ENCODE measurements around the gene FHIT.

FHIT gene

DNA sequence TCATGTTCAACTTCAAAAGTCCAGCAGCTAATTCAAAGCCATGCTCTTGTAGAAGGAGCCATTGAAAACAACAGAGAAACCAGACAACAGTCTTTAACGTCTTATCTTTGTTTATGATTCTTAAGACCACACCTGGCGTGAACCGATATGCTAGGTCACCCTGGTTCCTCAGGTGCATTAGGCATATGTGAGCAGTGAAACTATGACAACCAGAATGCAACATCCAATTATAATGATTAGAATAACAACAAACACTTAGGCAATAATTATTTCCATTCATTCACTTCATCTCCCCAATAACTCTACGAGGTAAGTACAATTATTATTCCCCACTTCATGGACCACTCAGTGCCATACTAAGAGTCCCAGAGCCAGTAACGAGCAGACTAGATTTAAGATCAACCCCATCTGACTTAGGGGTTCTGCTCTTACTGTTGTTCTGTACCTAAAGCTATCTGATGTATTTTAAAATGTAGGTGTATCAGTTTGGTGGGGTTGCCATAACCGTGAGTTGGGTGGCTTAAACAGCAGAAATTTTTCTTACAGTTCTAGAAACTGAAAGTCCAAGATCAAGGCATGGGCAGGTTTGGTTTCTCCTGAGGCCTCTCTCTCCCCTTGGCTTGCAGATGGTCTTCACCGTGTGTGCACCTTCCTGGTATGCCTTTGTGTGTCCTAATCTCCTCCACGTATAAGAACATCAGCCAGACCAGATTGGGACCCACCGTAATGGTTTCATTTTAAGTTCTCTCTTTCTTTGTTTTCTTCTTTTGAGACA lies 1203.6 kb downstream of the FHIT start:
- DNase-seq (ENCODE audit: low spot score): no peak

DNA sequence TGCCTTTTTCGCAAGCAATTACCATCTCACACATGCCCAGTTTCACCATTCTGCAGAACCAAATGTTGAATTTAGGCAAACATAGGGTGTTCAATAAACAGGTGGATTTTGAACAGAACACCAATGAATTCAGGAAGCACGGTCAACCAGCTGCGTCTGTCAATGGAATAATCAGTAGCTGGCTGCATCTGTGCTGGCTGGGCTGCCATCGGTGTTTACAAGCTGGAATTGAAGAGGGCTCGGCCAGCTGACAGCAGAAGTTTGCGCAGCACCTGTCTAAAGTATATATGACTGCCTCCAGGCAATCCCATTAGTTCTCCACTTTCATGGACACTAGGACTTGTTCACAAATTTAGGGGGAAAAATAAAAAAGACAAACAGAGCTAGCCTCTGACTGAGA lies 1205.0 kb downstream of the FHIT start:
- DNase-seq (ENCODE audit: low spot score): no peak

DNA sequence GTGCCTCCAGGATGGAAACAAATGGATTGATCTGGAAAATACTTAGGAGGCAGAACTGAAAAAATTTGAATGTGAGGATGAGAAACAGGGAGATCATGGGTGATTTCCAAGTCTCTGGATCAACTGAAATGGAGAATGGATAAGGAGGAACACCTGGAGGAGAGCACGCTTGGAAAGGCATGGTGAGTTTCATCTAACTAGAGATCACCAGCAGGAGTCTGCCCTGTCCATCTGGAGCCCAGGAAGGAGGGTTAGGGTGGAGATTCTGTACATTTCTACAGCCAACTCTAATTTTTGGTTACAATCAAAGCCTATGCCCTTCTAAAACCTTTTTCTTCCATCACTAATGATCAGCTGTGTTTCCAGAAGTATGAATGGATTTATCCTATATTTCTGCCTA lies 1205.6 kb downstream of the FHIT start:
- DNase-seq (ENCODE audit: low spot score): no peak

DNA sequence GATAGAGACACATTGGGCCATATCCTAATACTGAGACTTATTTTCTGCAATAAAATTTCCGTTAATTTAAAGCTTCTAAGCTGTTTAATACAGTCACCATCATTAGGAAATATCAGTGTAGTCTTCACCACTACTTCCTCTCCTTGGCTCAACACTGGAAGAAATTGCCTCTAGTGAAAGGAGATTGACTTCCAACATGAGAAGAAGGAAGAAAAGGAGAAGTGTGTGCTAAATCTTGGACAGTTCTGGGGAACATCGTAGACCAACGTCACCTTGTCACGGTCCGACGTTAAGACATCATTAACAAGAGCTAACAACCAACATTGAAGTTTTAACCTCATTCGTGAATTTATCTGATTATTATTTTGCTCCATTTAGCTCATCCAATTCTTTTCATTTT lies 1214.4 kb downstream of the FHIT start:
- no peak for DNase-seq (ENCODE audit: low spot score)

DNA sequence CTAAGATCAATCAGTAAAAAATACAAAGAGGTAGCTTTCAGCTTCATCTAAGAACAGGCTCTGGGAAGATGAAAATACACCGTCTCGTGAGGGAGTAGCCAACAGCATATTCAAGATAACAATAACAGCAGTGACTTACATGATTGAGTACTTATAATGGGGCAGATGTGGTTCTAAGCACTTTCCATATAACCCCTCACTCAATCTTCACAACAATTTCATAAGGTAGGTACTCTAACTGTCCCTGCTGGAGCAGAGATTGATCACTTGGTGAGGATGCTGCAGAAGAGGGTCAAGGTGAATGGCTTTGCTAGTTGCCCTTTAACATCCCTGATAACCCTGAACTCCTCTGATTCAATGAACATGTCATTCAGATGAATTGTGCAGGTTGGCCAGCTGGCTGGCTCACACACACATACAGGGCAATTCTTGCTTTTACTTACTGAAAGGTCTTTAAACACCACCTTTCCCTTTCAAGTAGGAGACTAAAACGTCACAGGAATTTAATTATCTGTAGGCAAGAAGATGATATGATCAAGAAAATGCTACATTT lies 1217.3 kb downstream of the FHIT start:
- DNase-seq (ENCODE audit: low spot score): no peak

DNA sequence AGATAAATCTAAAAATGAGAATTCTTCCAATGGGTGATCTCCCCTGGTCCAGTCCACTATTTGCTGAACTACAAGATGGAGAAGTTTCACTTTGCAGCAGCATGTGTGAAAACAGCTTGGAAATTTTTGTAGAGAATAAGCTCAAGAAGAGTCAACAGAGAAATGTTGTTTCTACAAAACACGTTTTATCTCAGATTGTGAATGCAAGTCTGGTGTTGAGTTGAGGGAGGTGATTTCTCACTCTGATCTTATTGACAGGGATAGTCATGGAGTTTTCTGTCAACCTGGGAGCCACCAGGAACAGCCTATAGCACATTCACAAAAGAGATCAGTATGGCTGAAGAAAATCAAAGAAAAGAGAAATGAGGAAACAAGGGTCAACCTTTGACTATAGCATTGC lies 1220.3 kb downstream of the FHIT start:
- DNase-seq (ENCODE audit: low spot score): no peak

DNA sequence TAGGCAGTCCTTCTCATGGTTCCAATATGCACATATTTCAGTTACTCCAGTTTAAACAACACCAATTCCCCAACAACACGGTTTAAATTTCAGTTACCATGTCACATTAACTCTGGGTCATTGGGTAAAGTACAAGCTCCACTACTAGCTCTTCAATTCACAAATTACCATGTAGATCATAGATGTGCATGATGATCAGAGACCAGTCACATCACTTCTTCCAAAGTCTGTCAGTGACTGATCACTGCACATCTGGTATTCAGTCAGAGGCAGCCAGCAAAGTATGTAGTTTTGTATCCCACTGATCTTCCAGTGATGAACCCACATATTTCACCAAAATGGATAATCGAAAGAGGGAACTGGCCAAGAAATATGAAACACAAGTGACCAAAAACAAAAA lies 1223.0 kb downstream of the FHIT start:
- no peak for DNase-seq (ENCODE audit: low spot score)

DNA sequence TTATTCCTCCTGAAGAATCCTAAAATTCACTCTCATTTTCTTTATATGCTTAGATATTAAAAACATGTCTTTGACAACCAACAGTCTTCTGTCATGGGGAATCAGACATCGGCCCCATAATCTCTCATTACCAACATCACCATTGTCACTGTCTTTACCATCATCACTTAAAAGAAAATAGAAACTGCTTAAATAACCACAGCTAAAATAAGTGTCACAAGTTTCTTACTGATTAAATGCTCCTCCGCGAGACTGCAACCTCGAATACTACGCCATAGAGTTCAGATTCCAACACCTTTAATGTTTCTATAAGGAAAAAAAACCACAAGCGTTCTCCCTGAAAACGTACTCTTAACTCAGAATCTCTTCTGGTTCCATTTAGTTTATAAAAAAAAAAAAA lies 1223.9 kb downstream of the FHIT start:
- no peak for DNase-seq (ENCODE audit: low spot score)

DNA sequence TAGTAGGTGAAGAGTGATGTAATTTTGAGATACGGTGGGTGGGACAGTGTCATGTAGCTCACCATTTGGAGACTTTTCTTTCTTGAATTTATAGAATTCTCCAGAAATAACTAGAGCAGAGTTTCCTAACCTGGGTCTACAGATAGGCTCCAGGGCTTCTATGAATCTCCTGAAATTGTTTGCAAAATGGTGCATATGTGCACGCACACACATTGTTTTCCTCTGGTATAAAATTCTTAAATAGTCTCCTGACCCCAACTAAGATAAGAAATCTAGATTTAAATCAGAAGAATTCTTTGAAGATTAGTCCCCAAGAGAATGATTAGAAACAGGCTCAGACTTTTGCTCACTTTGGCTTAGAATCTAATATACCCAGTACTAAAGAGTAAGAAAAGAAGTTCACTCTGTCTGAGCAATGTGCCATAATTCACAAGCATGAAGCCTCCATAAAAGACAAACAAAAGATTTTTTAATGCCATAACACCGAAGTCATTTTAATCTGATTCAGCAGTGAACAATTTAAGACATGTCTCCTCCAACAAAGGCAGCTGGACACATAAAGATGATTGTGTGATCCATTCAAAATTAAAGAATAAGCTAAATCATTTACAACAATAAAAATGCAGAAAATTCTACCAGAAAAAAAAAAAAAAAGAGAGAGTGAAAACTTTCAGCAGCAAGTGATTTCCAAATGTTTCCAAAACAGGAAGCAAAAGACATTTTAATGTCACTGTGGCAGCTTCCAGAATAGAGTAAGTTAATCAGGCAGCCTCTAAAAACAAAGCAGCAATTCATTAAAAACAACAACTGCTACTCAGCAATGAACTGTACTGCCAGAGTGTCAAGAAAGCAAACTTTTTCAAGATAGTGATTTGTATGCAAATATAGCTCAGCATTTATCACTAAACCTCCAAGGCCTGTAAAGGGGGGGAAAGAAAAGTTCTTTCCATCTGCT lies 1225.9 kb downstream of the FHIT start:
- no peak for DNase-seq (ENCODE audit: low spot score)

DNA sequence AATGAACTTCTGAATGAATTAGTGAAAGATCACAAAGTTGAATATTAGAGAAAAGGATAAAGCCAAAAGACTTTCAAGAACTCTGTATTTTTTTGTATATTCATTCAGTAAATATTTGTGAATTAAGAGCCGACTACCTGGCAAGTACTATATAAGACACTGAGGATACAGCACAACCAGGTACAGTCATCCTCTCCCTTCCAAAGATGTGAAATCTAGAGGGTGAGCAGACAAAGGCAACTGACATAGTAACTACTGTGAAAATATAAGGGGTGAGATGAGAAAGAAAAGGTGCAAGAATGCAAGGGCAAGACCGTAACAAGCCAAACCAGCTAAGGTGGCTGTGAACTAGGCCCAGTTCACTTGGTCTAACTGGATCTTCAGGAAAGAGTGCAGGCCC lies 1226.9 kb downstream of the FHIT start:
- no peak for DNase-seq (ENCODE audit: low spot score)

DNA sequence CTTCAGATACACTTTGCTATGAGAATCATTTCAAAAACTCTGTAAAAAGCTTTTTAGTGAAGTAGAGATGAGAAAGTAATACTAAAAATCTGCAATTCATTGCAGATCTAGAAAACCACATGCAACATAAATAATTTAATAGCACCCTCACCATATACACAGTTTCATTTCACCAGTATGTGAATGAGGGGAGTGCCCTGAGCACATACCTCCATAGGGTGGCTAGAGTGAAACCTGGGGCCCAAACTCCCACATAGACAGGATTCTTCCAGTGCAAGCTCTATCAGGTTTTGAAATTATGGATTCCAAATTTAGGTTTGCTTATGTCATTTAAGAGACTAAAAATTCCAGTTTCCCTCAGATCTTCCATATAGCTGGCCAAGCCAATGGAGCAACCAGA lies 1228.1 kb downstream of the FHIT start:
- no peak for DNase-seq (ENCODE audit: low spot score)

DNA sequence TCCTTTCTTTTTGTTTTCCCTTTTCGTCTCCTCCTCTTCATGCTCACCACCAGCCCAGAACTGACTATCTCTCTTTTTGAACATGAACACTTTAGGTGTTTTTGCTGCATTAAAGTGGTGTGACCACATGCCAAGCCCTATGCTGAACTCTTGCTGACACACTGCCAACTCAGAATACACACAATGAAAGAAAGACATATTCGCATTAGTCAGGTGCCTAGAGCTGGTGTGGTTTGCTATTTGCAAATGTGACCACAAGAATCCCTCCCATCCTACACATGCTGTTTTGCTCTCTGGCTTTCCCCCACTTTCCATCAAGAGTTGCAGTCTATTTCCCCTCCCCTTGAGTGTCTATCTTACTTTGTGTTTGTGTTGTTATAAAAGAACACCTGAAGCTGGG lies 1233.6 kb downstream of the FHIT start:
- DNase-seq (ENCODE audit: low spot score): no peak

DNA sequence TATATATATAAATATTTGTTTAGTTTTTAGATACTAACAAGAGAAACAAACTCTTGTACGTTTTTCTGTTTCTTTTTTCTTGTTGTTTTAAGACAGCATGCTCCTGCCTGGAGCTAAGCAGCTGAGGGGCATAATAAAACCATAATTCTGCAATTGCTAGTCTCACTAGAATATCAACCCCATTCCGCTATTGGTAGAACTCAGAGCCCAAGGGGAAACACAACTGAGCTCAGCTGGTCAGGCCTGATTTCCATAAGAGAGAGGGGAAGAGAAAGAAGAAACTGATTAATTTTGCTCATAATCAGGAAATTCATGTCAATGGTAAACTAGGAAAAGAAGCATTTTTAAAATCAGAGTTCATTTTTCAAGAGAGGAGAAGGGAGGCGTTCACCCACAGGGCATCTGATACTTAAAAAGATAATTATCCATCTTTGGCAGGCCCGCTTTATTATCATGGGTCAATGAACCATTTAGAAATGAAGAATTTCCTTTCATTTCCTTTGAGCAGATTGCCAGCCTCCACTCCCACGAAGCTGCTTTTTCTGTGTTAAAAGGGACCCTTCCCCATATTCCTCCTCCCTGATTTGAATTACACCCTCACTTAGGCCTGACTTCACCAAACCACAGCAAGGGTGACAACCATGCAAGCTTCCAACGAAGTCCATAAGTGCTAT lies 1236.1 kb downstream of the FHIT start:
- DNase-seq (ENCODE audit: low spot score): no peak

DNA sequence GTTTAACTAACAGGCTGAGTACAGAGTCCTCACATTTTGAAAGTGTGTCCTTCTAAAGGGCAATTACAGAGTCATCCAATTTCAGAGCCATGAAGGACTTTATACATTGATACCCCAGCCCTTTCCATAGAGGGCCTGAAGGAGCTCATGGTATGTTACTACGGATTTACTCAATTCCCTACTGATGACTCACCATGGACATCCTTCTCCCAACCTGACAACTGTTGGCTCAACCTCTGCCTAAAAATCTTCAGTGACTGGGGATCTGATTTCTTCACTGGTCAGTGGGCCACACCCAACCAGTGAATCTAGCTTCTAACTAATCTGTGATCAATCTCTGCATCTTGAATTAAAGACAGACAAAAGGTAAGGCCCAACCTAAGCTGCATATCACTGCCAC lies 1238.0 kb downstream of the FHIT start:
- DNase-seq (ENCODE audit: low spot score): no peak

DNA sequence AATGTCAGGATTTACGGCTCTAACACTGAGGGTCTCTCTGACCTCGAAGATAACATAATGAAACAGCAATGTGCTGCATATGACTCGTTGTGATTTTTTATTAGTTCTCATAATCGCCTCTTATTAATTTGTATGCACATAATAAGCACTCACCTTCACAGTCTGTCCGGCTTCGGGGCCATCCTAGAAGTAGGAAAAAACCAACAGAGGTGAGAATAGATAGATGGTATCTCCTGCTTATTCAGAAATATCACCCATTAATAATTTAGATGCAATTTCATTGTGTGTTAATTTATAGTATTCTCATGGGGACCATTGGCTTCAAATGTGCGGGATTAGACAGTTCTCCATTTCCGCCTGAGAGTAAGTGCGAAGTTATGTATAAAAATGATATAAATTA lies 1240.0 kb downstream of the FHIT start:
- DNase-seq (ENCODE audit: low spot score): no peak

DNA sequence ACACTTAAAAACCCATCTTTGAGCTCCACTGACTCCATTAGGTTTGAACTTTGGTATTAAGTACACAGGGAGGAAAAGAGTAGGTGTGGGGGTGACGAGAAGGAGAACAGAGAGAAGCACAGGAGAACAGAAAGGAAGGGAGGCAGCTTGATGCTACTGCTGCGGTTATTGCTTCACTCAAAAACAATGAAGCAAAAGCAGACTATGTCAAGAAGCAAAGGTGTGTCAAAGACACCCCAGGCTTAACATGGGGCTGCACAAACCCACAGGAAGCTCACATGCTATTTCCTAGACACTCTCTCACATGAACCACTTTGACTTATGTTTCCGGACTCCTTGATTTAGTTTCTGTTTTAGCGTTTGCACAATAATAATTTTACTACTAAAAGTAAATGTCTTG lies 1240.5 kb downstream of the FHIT start:
- no peak for DNase-seq (ENCODE audit: low spot score)

DNA sequence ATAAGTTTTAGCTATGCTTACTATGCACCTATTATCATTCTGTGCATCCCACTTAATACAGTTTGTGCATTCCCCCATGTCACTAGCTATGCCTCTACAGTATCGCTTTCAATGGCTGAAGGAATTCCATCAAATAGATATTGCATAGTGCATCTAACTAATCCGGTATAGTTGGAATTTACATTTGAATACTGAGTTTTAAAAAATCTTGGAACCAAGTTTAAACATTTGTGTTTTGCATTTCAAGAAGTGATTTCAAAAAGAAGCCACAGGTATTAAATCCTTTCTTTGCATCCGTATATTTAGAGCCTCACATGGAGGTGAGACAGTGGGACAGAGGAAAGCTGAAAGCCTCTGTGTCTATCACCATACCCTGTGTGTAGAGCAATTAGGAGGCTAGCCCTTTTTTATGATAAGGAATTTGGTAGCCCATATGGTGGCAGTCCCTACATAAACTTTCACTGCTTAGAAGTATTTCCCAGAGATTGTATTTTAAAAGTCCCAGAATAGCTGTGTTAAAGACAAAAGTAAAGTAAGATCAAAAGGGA lies 1241.2 kb downstream of the FHIT start:
- DNase-seq (ENCODE audit: low spot score): no peak

DNA sequence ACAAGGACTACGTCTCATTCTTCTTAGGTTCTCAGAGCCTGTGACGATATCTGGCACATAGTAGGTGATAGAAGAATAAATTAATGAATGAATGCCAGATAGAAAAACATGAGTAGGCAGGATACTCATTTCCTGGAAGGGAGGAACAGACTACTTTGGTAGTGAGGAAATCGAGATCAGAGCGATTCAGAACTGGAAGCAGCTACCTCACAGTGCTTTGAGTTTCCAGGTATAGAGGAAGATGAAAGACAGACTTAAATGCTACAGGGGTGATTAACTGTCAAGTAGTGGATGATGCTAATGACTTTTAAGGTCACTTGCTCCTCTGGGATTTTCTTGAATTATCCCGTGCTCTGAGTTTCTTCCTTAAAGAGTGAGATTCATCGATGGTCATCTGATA lies 1249.9 kb downstream of the FHIT start:
- DNase-seq (ENCODE audit: low spot score): no peak

DNA sequence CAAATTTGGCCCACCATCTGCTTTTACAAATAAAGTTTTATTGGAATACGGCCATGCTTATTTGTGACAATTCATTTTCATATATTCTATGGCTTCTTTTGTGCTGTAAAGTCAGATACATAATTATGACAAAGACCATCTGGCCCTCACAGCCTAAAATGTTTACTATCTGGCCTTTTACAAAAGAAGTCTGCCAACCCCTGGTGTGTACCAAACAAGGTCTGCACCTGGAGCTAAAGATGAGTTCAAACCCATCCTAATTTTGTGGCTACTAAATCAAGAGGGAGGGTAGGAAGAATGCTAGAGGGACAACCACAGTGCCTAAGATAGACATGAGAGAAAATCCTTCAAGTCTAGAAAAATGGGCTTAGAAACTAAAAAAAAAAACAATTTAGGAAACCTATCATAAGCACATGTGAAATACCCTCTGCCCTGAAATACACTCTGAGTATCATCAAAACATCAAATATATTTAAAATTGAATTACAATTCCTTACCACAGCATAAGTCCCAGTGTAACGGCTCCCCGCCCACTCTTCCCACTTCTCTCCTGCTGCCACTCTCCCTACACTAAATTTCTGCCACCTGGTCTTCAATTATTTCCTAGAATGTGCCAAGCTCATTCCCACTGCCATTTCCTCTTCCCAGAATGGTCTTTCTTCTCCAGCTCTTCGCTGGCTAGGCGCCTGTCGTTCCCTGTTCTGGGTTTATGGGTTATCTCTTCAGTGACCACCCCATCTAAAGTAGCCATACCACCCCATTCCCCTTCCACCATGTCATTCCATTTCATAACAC lies 1250.7 kb downstream of the FHIT start:
- no peak for DNase-seq (ENCODE audit: low spot score)

DNA sequence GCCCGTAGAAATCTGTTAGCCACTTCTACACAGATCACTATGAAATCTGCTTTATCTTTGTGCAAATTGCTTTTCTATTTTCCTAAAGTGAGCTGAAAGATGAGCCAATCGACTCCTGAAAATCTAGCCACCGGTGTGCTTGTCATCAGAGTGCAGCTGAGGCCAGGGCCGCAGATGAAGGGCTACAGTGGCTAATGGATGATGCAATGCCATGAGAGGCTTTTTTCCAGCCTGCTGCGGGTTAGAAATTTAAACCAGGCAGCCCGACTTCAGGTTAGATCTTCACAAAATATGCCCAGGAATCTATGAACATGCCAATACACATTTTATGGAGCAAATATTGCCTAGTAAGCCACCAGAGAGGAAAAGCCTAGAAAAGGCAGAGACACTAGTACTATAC lies 1253.2 kb downstream of the FHIT start:
- no peak for DNase-seq (ENCODE audit: low spot score)

DNA sequence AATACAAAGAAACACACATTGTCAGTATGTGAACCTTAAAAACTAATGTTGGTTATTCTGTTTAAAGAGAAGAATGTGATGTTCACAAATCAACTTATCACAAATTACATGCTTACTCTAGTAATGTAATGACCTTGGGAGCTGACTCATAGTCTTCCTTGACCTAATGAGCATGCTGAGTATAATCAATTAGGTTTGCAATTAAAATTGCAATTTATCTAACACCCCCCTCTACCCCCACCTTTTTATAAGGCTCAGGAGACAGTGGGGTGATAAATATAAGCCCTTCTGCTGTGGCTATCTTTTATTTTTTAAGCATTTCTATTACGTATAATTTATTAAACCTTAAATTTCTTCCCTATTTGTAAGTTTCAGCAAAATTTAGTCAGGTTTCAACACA lies 1253.7 kb downstream of the FHIT start:
- DNase-seq (ENCODE audit: low spot score): no peak
